Lung (tissue), 12 donors: ENCODE data around the gene ARL4A. TPM values are rescaled to one million over a fixed set of nuclear protein-coding genes. Genes with fewer than 3 reads are reported as not detected.

Source experiments
- ATAC-seq: fragments of 200-7000 bp; cut with Tn5 transposase; one replicate; pipeline ENCODE4 v1.9.1; 2020; ENCODE audit warnings: moderate number of reproducible peaks; ENCODE audit not compliant: insufficient read depth, low FRiP score
- DNase-seq, 3 donors: peaks; one replicate each; pipeline ENCODE4 v3.0.0-alpha.2; 2013 to 2017
- H3K27ac ChIP-seq, 2 donors: one replicate each; pipeline ENCODE4 v1.5.1; 2013; ENCODE audit warnings: mild to moderate bottlenecking in 2 of 2, moderate library complexity in 2 of 2, control low read depth in 1 of 2, inconsistent platforms in 1 of 2, low read depth in 1 of 2, low read length in 1 of 2
- H3K27me3 ChIP-seq, 3 donors: one replicate each; pipeline ENCODE4 v1.5.1; 2013; ENCODE audit warnings: low read length in 2 of 3; ENCODE audit not compliant: control insufficient read depth in 3 of 3, insufficient read depth in 3 of 3
- H3K36me3 ChIP-seq, 4 donors: one replicate each; pipeline ENCODE4 v1.5.1; 2013; ENCODE audit warnings: low read length in 4 of 4, mild to moderate bottlenecking in 1 of 4, moderate library complexity in 1 of 4; ENCODE audit not compliant: control insufficient read depth in 4 of 4, insufficient read depth in 4 of 4
- H3K4me1 ChIP-seq, 5 donors: one replicate each; pipeline ENCODE4 v1.5.1; 2013; ENCODE audit warnings: low read length in 5 of 5, mild to moderate bottlenecking in 2 of 5, moderate library complexity in 1 of 5; ENCODE audit not compliant: control insufficient read depth in 5 of 5, insufficient read depth in 5 of 5
- H3K4me3 ChIP-seq: one replicate; pipeline ENCODE4 v1.5.1; 2013; ENCODE audit warnings: mild to moderate bottlenecking, control low read depth, moderate library complexity
- H3K9ac ChIP-seq, 2 donors: one replicate each; pipeline ENCODE4 v1.5.1; 2013; ENCODE audit warnings: low read length in 2 of 2, control low read depth in 1 of 2; ENCODE audit not compliant: insufficient read depth in 1 of 2
- H3K9me3 ChIP-seq, 4 donors: one replicate each; pipeline ENCODE4 v1.5.1; 2013; ENCODE audit warnings: low read length in 3 of 4, mild to moderate bottlenecking in 1 of 4, moderate library complexity in 1 of 4; ENCODE audit not compliant: control insufficient read depth in 4 of 4, insufficient read depth in 3 of 4
- CTCF ChIP-seq: IDR thresholded peaks from 2 replicates; pipeline ENCODE4 v1.5.1; 2012; ENCODE audit warnings: mild to moderate bottlenecking; ENCODE audit errors: control extremely low read depth, extremely low read depth
- WGBS, 2 donors: extraction: QIAGEN DNeasy Blood & Tissue Kit; methylation state at CpG; one replicate each; pipeline ENCODE4 v1.1.7; 2013; 5-methylcytosine and 5-hydroxymethylcytosine counted together
- polyA plus RNA-seq, 2 donors: library from polyadenylated mRNA; stranded (reverse); fragments of 200-250 nt; gene quantifications; one replicate each; pipeline ENCODE4 v1.2.1, GENCODE V29; 2013
- total RNA-seq, 2 donors: library from RNA; depleted of rRNA in 1 of 2; stranded (reverse); fragments of >200 nt in 1 of 2; gene quantifications; one replicate each; pipeline ENCODE4 v1.2.1, GENCODE V29; 2014 to 2021
- donor health status: control.
- donor health status: control.
- donor health status: Bipolar disorder and iron deficiency.
- donor health status: healthy.
- donor health status: DM: yes; HTN: yes; CAD: no.

Gene ARL4A
- total and polyA plus RNA-seq, 4 donors, result 21.4 to 34.8 (median 33.0) TPM

GRCh38 chr7:12729112-12729511 lies 41.7 kb downstream of the ARL4A start:
- no peak for ATAC-seq
- no peak for TF ChIP-seq CTCF
- Histone ChIP-seq H3K27ac (no peak overlapping the region), H3K9ac (no peak overlapping the region), H3K4me1 (peaks cover 0 to 22% (median 2%) of the 10 kb centered on the region in 5 donors), H3K4me3 (no peak overlapping the region), H3K27me3 (no peaks in the 10 kb centered on the region), H3K36me3 (no peaks in the 10 kb centered on the region), H3K9me3 (no peaks in the 10 kb centered on the region)
- peak; percentile 68 to 77 (median 71) for DNase-seq
- 36 to 54% methylated on average over 7 of the region's 7 CpGs for WGBS, 2 donors

GRCh38 chr7:12730523-12730922 lies 43.1 kb downstream of the ARL4A start:
- H3K4me3 ChIP-seq, result no peak overlapping the region
- no peaks in the 10 kb centered on the region for H3K36me3 ChIP-seq
- ATAC-seq, result no peak
- WGBS, 2 donors, result 19 to 48% methylated on average over 2 of the region's 2 CpGs
- no peaks in the 10 kb centered on the region for H3K27me3 ChIP-seq
- no peak for DNase-seq
- peaks cover 0 to 22% (median 2%) of the 10 kb centered on the region in 5 donors for H3K4me1 ChIP-seq
- H3K9me3 ChIP-seq, result no peaks in the 10 kb centered on the region
- H3K27ac ChIP-seq, result no peak overlapping the region
- no peak overlapping the region for H3K9ac ChIP-seq
- TF ChIP-seq CTCF, result no peak

- Histone ChIP-seq H3K9ac (no peak overlapping the region), H3K36me3 (no peaks in the 10 kb centered on the region), H3K27me3 (no peaks in the 10 kb centered on the region), H3K4me1 (peaks cover 0 to 22% (median 2%) of the 10 kb centered on the region in 5 donors), H3K27ac (no peak overlapping the region), H3K4me3 (no peak overlapping the region), H3K9me3 (no peaks in the 10 kb centered on the region)
- DNase-seq, result no peak
- ATAC-seq, result no peak
- TF ChIP-seq CTCF, result no peak
- WGBS, 2 donors, result 91 to 93% methylated on average over 1 of the region's 1 CpG
These were observed 43.8 kb downstream of the ARL4A start for GRCh38 chr7:12731214-12731656.

- H3K36me3 ChIP-seq, result no peaks in the 10 kb centered on the region
- 90% methylated on average over 2 of the region's 2 CpGs for WGBS, 2 donors
- no peaks in the 10 kb centered on the region for H3K27me3 ChIP-seq
- no peak overlapping the region for H3K27ac ChIP-seq
- ATAC-seq, result no peak
- no peak overlapping the region for H3K9ac ChIP-seq
- no peaks in the 10 kb centered on the region for H3K9me3 ChIP-seq
- peaks cover 0 to 19% (median 2%) of the 10 kb centered on the region in 5 donors for H3K4me1 ChIP-seq
- no peak overlapping the region for H3K4me3 ChIP-seq
- no peak for TF ChIP-seq CTCF
- no peak for DNase-seq
These were observed 44.3 kb downstream of the ARL4A start for GRCh38 chr7:12731775-12732174.
